ENCODE measurements around the gene SNRNP25. TPM values are rescaled to one million over a fixed set of nuclear protein-coding genes. Genes with fewer than 3 reads are reported as not detected.
A peak's percentile ranks its signal among the peaks of the same experiment; 100 is the strongest.
"Not testable (repeated sequence)": the region's sequence is repeated elsewhere in the genome, so short reads cannot be mapped to it uniquely, and the experiment has no call there.

Gene SNRNP25
- total RNA-seq, 1 experiment from 2014 or later = 21.8 TPM

- not testable (repeated sequence) for H3K4me3 ChIP-seq (ENCODE audit: low read length); H3K4me1 ChIP-seq (ENCODE audit: low read length); H3K9me2 ChIP-seq (replicated peaks; ENCODE audit: insufficient read depth, low read length); H3K27me3 ChIP-seq (ENCODE audit: low read length); H3K9me3 ChIP-seq (ENCODE audit: low read length); H3K27ac ChIP-seq (ENCODE audit: low read length); H3K9ac ChIP-seq (ENCODE audit: low read length); DNase-seq; H3K4me2 ChIP-seq (ENCODE audit: low read depth, low read length, poor library complexity, severe bottlenecking); H2AFZ ChIP-seq (ENCODE audit: low read length)
- Histone ChIP-seq H3K36me3 (ENCODE audit: insufficient read depth, low read length) (peaks cover 62% of the 10 kb centered on the region), H4K20me1 (ENCODE audit: insufficient read depth, low read depth, low read length) (peaks cover 34% of the 10 kb centered on the region), H3K79me2 (ENCODE audit: low read length) (peaks cover 41% of the 10 kb centered on the region)
These were observed 7.1 kb upstream of the SNRNP25 start for GRCh38 chr16:46510-46909.

GRCh38 chr16:47234-47633 is 6.4 kb upstream of the SNRNP25 start:
- peaks cover 60% of the 10 kb centered on the region for H3K36me3 ChIP-seq (ENCODE audit: insufficient read depth, low read length)
- no peak overlapping the region for H3K27ac ChIP-seq (ENCODE audit: low read length)
- no peak overlapping the region for H3K4me3 ChIP-seq (ENCODE audit: low read length)
- no peak for DNase-seq
- peaks cover 48% of the 10 kb centered on the region for H3K79me2 ChIP-seq (ENCODE audit: low read length)
- no peak overlapping the region for H3K9ac ChIP-seq (ENCODE audit: low read length)
- H3K27me3 ChIP-seq (ENCODE audit: low read length) = no peaks in the 10 kb centered on the region
- no peak overlapping the region for H2AFZ ChIP-seq (ENCODE audit: low read length)
- peaks cover 9% of the 10 kb centered on the region for H3K4me1 ChIP-seq (ENCODE audit: low read length)
- H3K9me2 ChIP-seq (replicated peaks; ENCODE audit: insufficient read depth, low read length) = no peaks in the 10 kb centered on the region
- H3K4me2 ChIP-seq (ENCODE audit: low read depth, low read length, poor library complexity, severe bottlenecking) = no peak overlapping the region
- H4K20me1 ChIP-seq (ENCODE audit: insufficient read depth, low read depth, low read length) = peaks cover 32% of the 10 kb centered on the region
- no peaks in the 10 kb centered on the region for H3K9me3 ChIP-seq (ENCODE audit: low read length)

GRCh38 chr16:50769-51591 is 2.6 kb upstream of the SNRNP25 start:
- Histone ChIP-seq H3K9me2 (replicated peaks; ENCODE audit: insufficient read depth, low read length) (no peaks in the 10 kb centered on the region), H3K79me2 (ENCODE audit: low read length) (peaks cover 67% of the 10 kb centered on the region), H3K4me3 (ENCODE audit: low read length) (no peak overlapping the region), H3K27ac (ENCODE audit: low read length) (no peak overlapping the region), H4K20me1 (ENCODE audit: insufficient read depth, low read depth, low read length) (peaks cover 16% of the 10 kb centered on the region), H3K27me3 (ENCODE audit: low read length) (no peaks in the 10 kb centered on the region), H3K4me1 (ENCODE audit: low read length) (peaks cover 25% of the 10 kb centered on the region), H3K9me3 (ENCODE audit: low read length) (no peaks in the 10 kb centered on the region), H2AFZ (ENCODE audit: low read length) (no peak overlapping the region), H3K9ac (ENCODE audit: low read length) (no peak overlapping the region), H3K36me3 (ENCODE audit: insufficient read depth, low read length) (peaks cover 36% of the 10 kb centered on the region), H3K4me2 (ENCODE audit: low read depth, low read length, poor library complexity, severe bottlenecking) (peak overlapping the region; percentile 12)
- no peak for DNase-seq

- Histone ChIP-seq H3K9me3 (ENCODE audit: low read length) (no peaks in the 10 kb centered on the region), H3K27ac (ENCODE audit: low read length) (peak overlapping the region; percentile 70; the same call in 1 of the 2 replicates), H2AFZ (ENCODE audit: low read length) (peak overlapping the region; percentile 100), H3K4me3 (ENCODE audit: low read length) (peak overlapping the region; percentile 99), H4K20me1 (ENCODE audit: insufficient read depth, low read depth, low read length) (peaks cover 11% of the 10 kb centered on the region), H3K9me2 (replicated peaks; ENCODE audit: insufficient read depth, low read length) (no peaks in the 10 kb centered on the region), H3K36me3 (ENCODE audit: insufficient read depth, low read length) (peaks cover 27% of the 10 kb centered on the region), H3K79me2 (ENCODE audit: low read length) (peaks cover 56% of the 10 kb centered on the region), H3K9ac (ENCODE audit: low read length) (peak overlapping the region; percentile 99), H3K4me2 (ENCODE audit: low read depth, low read length, poor library complexity, severe bottlenecking) (peak overlapping the region; percentile 99), H3K27me3 (ENCODE audit: low read length) (no peaks in the 10 kb centered on the region), H3K4me1 (ENCODE audit: low read length) (peaks cover 25% of the 10 kb centered on the region)
- no peak for DNase-seq
These were observed 581 bp downstream of the SNRNP25 start for GRCh38 chr16:54237-54581.

GRCh38 chr16:55571-56136 is 2.0 kb downstream of the SNRNP25 start:
- H3K4me2 ChIP-seq (ENCODE audit: low read depth, low read length, poor library complexity, severe bottlenecking) = no peak overlapping the region
- H4K20me1 ChIP-seq (ENCODE audit: insufficient read depth, low read depth, low read length) = peaks cover 10% of the 10 kb centered on the region
- peaks cover 46% of the 10 kb centered on the region for H3K79me2 ChIP-seq (ENCODE audit: low read length)
- H3K9me2 ChIP-seq (replicated peaks; ENCODE audit: insufficient read depth, low read length) = no peaks in the 10 kb centered on the region
- H2AFZ ChIP-seq (ENCODE audit: low read length) = no peak overlapping the region
- H3K27ac ChIP-seq (ENCODE audit: low read length) = no peak overlapping the region
- H3K4me1 ChIP-seq (ENCODE audit: low read length) = peaks cover 25% of the 10 kb centered on the region
- H3K4me3 ChIP-seq (ENCODE audit: low read length) = no peak overlapping the region
- H3K9ac ChIP-seq (ENCODE audit: low read length) = no peak overlapping the region
- no peak for DNase-seq
- peaks cover 22% of the 10 kb centered on the region for H3K36me3 ChIP-seq (ENCODE audit: insufficient read depth, low read length)
- H3K9me3 ChIP-seq (ENCODE audit: low read length) = no peaks in the 10 kb centered on the region
- H3K27me3 ChIP-seq (ENCODE audit: low read length) = no peaks in the 10 kb centered on the region

GRCh38 chr16:56231-56927 is 2.8 kb downstream of the SNRNP25 start:
- H3K36me3 ChIP-seq (ENCODE audit: insufficient read depth, low read length) = peaks cover 15% of the 10 kb centered on the region
- peaks cover 39% of the 10 kb centered on the region for H3K79me2 ChIP-seq (ENCODE audit: low read length)
- no peaks in the 10 kb centered on the region for H3K27me3 ChIP-seq (ENCODE audit: low read length)
- H3K9me2 ChIP-seq (replicated peaks; ENCODE audit: insufficient read depth, low read length) = no peaks in the 10 kb centered on the region
- no peak overlapping the region for H3K9ac ChIP-seq (ENCODE audit: low read length)
- DNase-seq = no peak
- H3K4me3 ChIP-seq (ENCODE audit: low read length) = no peak overlapping the region
- no peak overlapping the region for H2AFZ ChIP-seq (ENCODE audit: low read length)
- H3K4me2 ChIP-seq (ENCODE audit: low read depth, low read length, poor library complexity, severe bottlenecking) = no peak overlapping the region
- peaks cover 23% of the 10 kb centered on the region for H3K4me1 ChIP-seq (ENCODE audit: low read length)
- H3K9me3 ChIP-seq (ENCODE audit: low read length) = no peaks in the 10 kb centered on the region
- H3K27ac ChIP-seq (ENCODE audit: low read length) = no peak overlapping the region
- H4K20me1 ChIP-seq (ENCODE audit: insufficient read depth, low read depth, low read length) = peaks cover 3% of the 10 kb centered on the region

GRCh38 chr16:57711-58110 is 4.1 kb downstream of the SNRNP25 start:
- Histone ChIP-seq H2AFZ (ENCODE audit: low read length) (no peak overlapping the region), H4K20me1 (ENCODE audit: insufficient read depth, low read depth, low read length) (no peaks in the 10 kb centered on the region; the same call in 1 of the 2 replicates), H3K9me2 (replicated peaks; ENCODE audit: insufficient read depth, low read length) (no peaks in the 10 kb centered on the region), H3K36me3 (ENCODE audit: insufficient read depth, low read length) (peaks cover 9% of the 10 kb centered on the region; the same call in 1 of the 2 replicates), H3K4me2 (ENCODE audit: low read depth, low read length, poor library complexity, severe bottlenecking) (no peak overlapping the region), H3K79me2 (ENCODE audit: low read length) (peaks cover 25% of the 10 kb centered on the region), H3K9me3 (ENCODE audit: low read length) (no peaks in the 10 kb centered on the region), H3K4me3 (ENCODE audit: low read length) (no peak overlapping the region), H3K9ac (ENCODE audit: low read length) (no peak overlapping the region), H3K4me1 (ENCODE audit: low read length) (peaks cover 14% of the 10 kb centered on the region), H3K27me3 (ENCODE audit: low read length) (no peaks in the 10 kb centered on the region), H3K27ac (ENCODE audit: low read length) (no peak overlapping the region)
- no peak for DNase-seq
